Measurements from ENCODE around the gene MEIS2. TPM values are rescaled to one million over a fixed set of nuclear protein-coding genes. Genes with fewer than 3 reads are reported as not detected.

Gene MEIS2
- total RNA-seq, 1 donor from 2014 or later: 35.6 TPM

GRCh38 chr15:37045859-37046740 is 54.2 kb downstream of the MEIS2 start:
- DNase-seq (ENCODE audit: low read depth): no peak
- no peak overlapping the region for H3K4me3 ChIP-seq (ENCODE audit: insufficient read depth, low read depth, low read length)
- FAIRE-seq: no peak
- no peak overlapping the region for H3K9ac ChIP-seq (ENCODE audit: low read length)
- H3K4me1 ChIP-seq (ENCODE audit: insufficient read depth, low read length): peaks cover 17% of the 10 kb centered on the region
- H4K20me1 ChIP-seq (ENCODE audit: insufficient read depth, low read length): peaks cover 46% of the 10 kb centered on the region
- H3K4me1 Mint-ChIP-seq (ENCODE audit: low read depth, unreplicated experiment): peaks cover 25% of the 10 kb centered on the region
- H3K9me3 Mint-ChIP-seq (ENCODE audit: unreplicated experiment): no peaks in the 10 kb centered on the region
- H3K9me3 ChIP-seq (ENCODE audit: insufficient read depth, low read depth, low read length): no peaks in the 10 kb centered on the region
- H3K79me2 ChIP-seq (ENCODE audit: insufficient read depth, low read length): peaks cover 52% of the 10 kb centered on the region
- no peak for TF ChIP-seq EZH2 (IDR thresholded peaks at IDR 0.05; ENCODE audit: insufficient read depth, low read length)
- TF ChIP-seq CTCF (IDR thresholded peaks at IDR 0.05; ENCODE audit: insufficient read depth, low read depth, low read length): no peak
- H3K36me3 Mint-ChIP-seq (ENCODE audit: low read depth, unreplicated experiment): peaks cover 5% of the 10 kb centered on the region
- H3K27ac ChIP-seq (ENCODE audit: low read depth, low read length): no peak overlapping the region
- H3K4me3 Mint-ChIP-seq (ENCODE audit: unreplicated experiment): peak overlapping the region; percentile 37
- H3K27ac Mint-ChIP-seq (ENCODE audit: unreplicated experiment): peak overlapping the region; percentile 59
- H3K4me2 ChIP-seq (ENCODE audit: low read length): peak overlapping the region; percentile 40
- no peaks in the 10 kb centered on the region for H3K27me3 ChIP-seq (ENCODE audit: insufficient read depth, low read length)
- H3K36me3 ChIP-seq (ENCODE audit: insufficient read depth, low read length): peaks cover 6% of the 10 kb centered on the region
- H2AFZ ChIP-seq (ENCODE audit: low read depth, low read length): no peak overlapping the region
- H3K27me3 Mint-ChIP-seq (ENCODE audit: low read depth, unreplicated experiment): no peaks in the 10 kb centered on the region

- FAIRE-seq: no peak
Measured at GRCh38 chr15:37044915-37045648, 55.3 kb downstream of the MEIS2 start.

More at GRCh38 chr15:37044915-37045648, 55.3 kb downstream of the MEIS2 start:
- Mint-ChIP-seq H3K4me1 (ENCODE audit: low read depth, unreplicated experiment) (peaks cover 25% of the 10 kb centered on the region), H3K27me3 (ENCODE audit: low read depth, unreplicated experiment) (no peaks in the 10 kb centered on the region), H3K36me3 (ENCODE audit: low read depth, unreplicated experiment) (peaks cover 3% of the 10 kb centered on the region), H3K9me3 (ENCODE audit: unreplicated experiment) (no peaks in the 10 kb centered on the region), H3K27ac (ENCODE audit: unreplicated experiment) (no peak overlapping the region), H3K4me3 (ENCODE audit: unreplicated experiment) (peak overlapping the region; percentile 40)
- Histone ChIP-seq H3K27me3 (ENCODE audit: insufficient read depth, low read length) (no peaks in the 10 kb centered on the region), H3K27ac (ENCODE audit: low read depth, low read length) (no peak overlapping the region), H3K4me3 (ENCODE audit: insufficient read depth, low read depth, low read length) (no peak overlapping the region), H3K36me3 (ENCODE audit: insufficient read depth, low read length) (peaks cover 6% of the 10 kb centered on the region), H2AFZ (ENCODE audit: low read depth, low read length) (no peak overlapping the region), H3K4me2 (ENCODE audit: low read length) (no peak overlapping the region), H3K9ac (ENCODE audit: low read length) (no peak overlapping the region), H3K4me1 (ENCODE audit: insufficient read depth, low read length) (peaks cover 17% of the 10 kb centered on the region), H3K79me2 (ENCODE audit: insufficient read depth, low read length) (peaks cover 45% of the 10 kb centered on the region), H3K9me3 (ENCODE audit: insufficient read depth, low read depth, low read length) (no peaks in the 10 kb centered on the region), H4K20me1 (ENCODE audit: insufficient read depth, low read length) (peaks cover 52% of the 10 kb centered on the region)
- no peak for DNase-seq (ENCODE audit: low read depth)
- TF ChIP-seq EZH2 (IDR thresholded peaks at IDR 0.05; ENCODE audit: insufficient read depth, low read length): no peak
- no peak for TF ChIP-seq CTCF (IDR thresholded peaks at IDR 0.05; ENCODE audit: insufficient read depth, low read depth, low read length)

All from astrocyte (in vitro differentiated cells and primary cell).